Activated T-cell treated with anti-CD3 and anti-CD28 coated beads, Interleukin-2, amount 50 U/mL, for 4 hours (primary cell): ENCODE data around the gene SHTN1. TPM values are rescaled to one million over a fixed set of nuclear protein-coding genes. Genes with fewer than 3 reads are reported as not detected.

Source experiments
- ATAC-seq, 2 donors: fragments of 200-7000 bp; cut with Tn5 transposase; one replicate each; pipeline ENCODE4 v1.10.0; 2021
- DNase-seq: peaks from one replicate; pipeline ENCODE4 v3.0.0-alpha.2; 2020
- H3K27me3 Mint-ChIP-seq: one replicate; pipeline ENCODE4 v1.8.0; 2021; ENCODE audit warnings: low read depth, mixed read lengths
- H3K36me3 Mint-ChIP-seq: one replicate; pipeline ENCODE4 v1.8.0; 2022; ENCODE audit warnings: mixed read lengths; ENCODE audit not compliant: insufficient read depth
- H3K4me1 Mint-ChIP-seq: one replicate; pipeline ENCODE4 v1.8.0; 2021; ENCODE audit warnings: low read depth, mixed read lengths
- H3K4me3 Mint-ChIP-seq: one replicate; pipeline ENCODE4 v1.8.0; 2021; ENCODE audit warnings: mild to moderate bottlenecking, moderate library complexity, mixed read lengths
- H3K9me3 Mint-ChIP-seq: one replicate; pipeline ENCODE4 v1.8.0; 2021; ENCODE audit warnings: mixed read lengths
- total RNA-seq, 3 donors: library from RNA; stranded (reverse); gene quantifications; one replicate each; pipeline ENCODE4 v1.2.1, GENCODE V29; 2021

Gene SHTN1
- total RNA-seq, 3 donors from 2014 or later = 0.13 to 0.35 (median 0.24) TPM

DNA sequence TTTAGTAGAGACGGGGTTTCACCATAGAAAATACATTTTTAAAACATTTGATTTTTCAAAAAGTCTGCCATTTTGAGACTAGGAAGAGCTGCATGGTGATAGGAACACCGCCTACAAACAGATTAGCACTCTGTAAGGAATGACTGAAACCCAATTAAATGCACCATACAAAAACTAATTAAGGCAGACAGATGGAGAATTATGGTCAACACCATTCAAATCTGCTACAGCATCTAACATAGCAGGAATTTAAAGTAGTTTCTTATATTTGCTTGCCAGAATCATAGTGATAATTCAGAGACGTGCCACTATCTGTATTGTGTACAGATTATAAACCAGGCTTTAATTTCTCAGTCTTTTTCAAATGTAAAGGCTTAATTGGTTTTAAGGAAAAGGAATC, 87.5 kb downstream of the SHTN1 start:
- Mint-ChIP-seq H3K9me3 (no peaks in the 10 kb centered on the region), H3K4me3 (no peak overlapping the region), H3K27me3 (no peaks in the 10 kb centered on the region), H3K36me3 (no peaks in the 10 kb centered on the region), H3K4me1 (no peaks in the 10 kb centered on the region)
- ATAC-seq (no peak), DNase-seq (no peak)

DNA sequence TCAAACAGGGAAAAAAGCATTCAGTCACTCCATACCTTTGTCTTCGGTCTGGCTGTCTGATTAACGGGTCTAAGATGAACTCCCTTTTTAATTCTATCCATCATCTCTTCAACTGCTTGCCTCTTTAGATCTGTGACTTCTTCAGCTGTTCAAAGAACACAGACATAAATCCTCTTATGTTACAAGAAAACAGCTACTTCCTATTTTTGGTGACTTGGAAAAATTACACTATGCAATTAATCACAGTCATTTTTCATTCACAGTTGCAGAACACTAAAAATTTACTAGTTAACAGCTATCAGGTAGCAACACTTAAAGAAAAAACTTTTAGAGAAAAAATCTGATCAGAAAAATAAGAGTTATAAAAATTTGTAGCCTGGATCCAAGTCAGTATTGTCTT, 89.6 kb downstream of the SHTN1 start:
- Mint-ChIP-seq H3K36me3 (no peaks in the 10 kb centered on the region), H3K9me3 (no peaks in the 10 kb centered on the region), H3K27me3 (no peaks in the 10 kb centered on the region), H3K4me1 (no peaks in the 10 kb centered on the region), H3K4me3 (no peak overlapping the region)
- DNase-seq = no peak
- no peak for ATAC-seq

GRCh38 chr10:116913695-116914094, 91.3 kb downstream of the SHTN1 start:
- Mint-ChIP-seq H3K9me3 (no peaks in the 10 kb centered on the region), H3K27me3 (no peaks in the 10 kb centered on the region)
- no peak for DNase-seq

DNA sequence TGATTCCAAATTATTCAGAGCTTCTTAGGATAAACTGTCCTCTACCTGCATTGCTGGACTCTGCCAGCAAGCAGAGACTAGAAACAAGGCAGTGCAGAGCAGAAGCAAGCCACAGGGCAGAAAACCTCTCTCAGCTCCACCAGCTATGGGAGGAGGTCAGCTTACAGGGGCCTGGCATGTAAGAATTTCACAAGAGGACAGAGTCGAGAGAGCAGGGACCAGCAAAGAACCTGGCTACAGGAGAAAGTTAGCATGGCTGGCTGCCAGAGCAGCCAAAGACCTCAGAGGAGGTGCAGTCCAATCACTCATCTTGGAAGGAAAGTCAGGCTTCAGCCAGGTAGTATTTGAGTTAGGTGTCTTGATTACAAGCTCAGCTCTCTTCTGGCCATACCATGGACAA, 92.8 kb downstream of the SHTN1 start:
- DNase-seq (no peak), ATAC-seq (no peak)
- Mint-ChIP-seq H3K4me1 (no peaks in the 10 kb centered on the region), H3K27me3 (no peaks in the 10 kb centered on the region), H3K36me3 (no peaks in the 10 kb centered on the region), H3K4me3 (no peak overlapping the region), H3K9me3 (no peaks in the 10 kb centered on the region)

More at GRCh38 chr10:116913695-116914094, 91.3 kb downstream of the SHTN1 start:
- no peak for ATAC-seq
- no peaks in the 10 kb centered on the region for H3K4me1 Mint-ChIP-seq
- H3K4me3 Mint-ChIP-seq = no peak overlapping the region
- H3K36me3 Mint-ChIP-seq = no peaks in the 10 kb centered on the region

GRCh38 chr10:116910910-116911309, 94.1 kb downstream of the SHTN1 start:
- peaks cover 4% of the 10 kb centered on the region for H3K27me3 Mint-ChIP-seq
- no peak for DNase-seq
- ATAC-seq = no peak
- H3K9me3 Mint-ChIP-seq = no peaks in the 10 kb centered on the region
- H3K4me1 Mint-ChIP-seq = no peaks in the 10 kb centered on the region
- H3K36me3 Mint-ChIP-seq = no peaks in the 10 kb centered on the region
- H3K4me3 Mint-ChIP-seq = no peak overlapping the region

DNA sequence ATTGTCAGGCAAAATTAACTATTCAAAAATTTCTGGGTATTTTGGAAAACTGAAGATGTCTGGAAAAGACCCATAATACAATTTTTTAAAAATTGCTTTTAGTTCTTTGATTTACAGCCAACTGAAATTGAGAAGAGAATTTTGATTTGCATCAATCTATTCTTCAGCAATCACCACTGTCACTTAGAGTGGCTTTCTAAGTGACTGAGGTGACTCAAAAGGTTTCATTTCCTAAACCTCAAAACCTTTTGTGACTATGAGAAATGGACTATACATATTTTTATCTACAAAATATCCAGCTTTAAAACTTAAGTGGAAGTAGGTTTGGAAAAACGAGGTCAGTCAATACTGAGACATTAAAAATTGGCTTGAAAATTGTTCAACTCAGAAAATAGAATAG, 95.7 kb downstream of the SHTN1 start:
- no peak overlapping the region for H3K4me3 Mint-ChIP-seq
- H3K36me3 Mint-ChIP-seq = no peaks in the 10 kb centered on the region
- H3K4me1 Mint-ChIP-seq = no peaks in the 10 kb centered on the region
- no peak for DNase-seq
- ATAC-seq = no peak
- H3K9me3 Mint-ChIP-seq = no peaks in the 10 kb centered on the region
- H3K27me3 Mint-ChIP-seq = peaks cover 4% of the 10 kb centered on the region

DNA sequence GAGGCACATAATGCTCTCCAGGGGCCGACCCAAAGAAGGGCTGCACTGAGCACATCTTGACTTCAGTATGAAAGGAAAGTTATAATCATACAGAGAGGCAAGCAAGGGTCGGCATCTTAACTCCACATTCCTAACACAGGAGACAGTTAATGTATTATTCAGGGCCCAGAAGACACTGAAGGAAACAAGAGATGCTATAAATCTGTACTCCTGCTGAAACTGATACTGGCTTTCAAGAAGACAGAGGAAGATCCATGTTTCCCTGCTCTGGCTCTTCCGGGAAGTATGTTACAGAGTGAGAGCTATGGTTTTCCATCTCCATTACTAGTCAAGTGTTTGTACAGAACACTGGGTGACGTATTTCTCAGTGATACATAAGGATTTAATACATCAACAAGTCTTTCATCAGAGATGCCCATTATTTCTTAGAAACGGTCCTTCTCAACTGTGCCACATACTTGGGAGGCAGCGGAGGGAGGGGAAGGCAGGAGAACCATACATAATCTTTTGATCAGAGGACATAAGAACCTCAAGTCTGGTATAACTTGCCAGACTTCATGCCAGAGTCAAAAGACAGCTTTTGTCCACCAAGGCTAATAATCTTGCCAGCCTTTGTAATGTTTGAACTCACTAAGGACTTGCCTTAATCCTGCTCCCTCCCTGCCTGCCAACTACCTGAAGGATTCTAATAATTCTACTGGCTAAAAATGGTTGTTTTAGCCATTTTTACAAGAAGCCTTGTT, 97.6 kb downstream of the SHTN1 start:
- Mint-ChIP-seq H3K4me3 (no peak overlapping the region), H3K4me1 (no peaks in the 10 kb centered on the region), H3K27me3 (peaks cover 4% of the 10 kb centered on the region), H3K9me3 (no peaks in the 10 kb centered on the region), H3K36me3 (no peaks in the 10 kb centered on the region)
- no peak for DNase-seq
- ATAC-seq = no peak

DNA sequence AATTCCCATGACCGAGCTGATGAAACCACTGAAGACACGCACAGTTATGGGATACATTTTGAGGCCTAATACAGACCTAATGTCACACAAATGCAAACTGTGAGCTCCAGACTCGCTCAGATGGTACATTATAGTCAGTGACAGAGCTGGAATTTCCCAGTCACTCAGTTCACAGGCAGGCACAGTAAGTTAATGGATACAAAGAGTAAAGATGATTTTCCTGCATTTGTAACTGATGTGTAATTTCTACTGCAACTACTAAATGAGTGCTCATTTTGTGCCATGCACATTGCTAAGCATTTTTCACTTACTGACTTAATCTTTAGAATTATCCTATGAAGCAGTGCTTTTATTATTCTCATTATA, 99.2 kb downstream of the SHTN1 start:
- DNase-seq = no peak
- no peak for ATAC-seq
- H3K9me3 Mint-ChIP-seq = no peaks in the 10 kb centered on the region
- peaks cover 4% of the 10 kb centered on the region for H3K27me3 Mint-ChIP-seq
- no peaks in the 10 kb centered on the region for H3K36me3 Mint-ChIP-seq
- H3K4me1 Mint-ChIP-seq = no peaks in the 10 kb centered on the region
- no peak overlapping the region for H3K4me3 Mint-ChIP-seq

DNA sequence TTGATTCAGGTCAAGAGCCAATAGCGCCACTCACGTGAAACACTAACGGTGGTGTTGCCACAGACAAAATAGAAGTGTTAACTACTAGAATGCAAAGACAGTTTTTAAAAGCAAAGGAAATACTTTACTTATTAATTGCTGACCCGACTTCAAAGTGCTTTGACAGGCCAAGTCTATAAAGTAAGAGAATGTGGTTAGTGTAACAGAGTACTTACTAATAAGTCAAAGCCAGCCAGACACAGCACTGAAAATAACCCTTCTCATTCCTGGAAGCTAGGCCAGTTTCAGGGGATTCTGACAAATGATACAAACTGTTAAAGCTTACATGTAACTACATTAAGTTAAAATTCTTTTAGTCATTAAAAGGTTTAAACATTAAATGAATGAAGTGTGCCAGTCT, 105.4 kb downstream of the SHTN1 start:
- Mint-ChIP-seq H3K36me3 (no peaks in the 10 kb centered on the region), H3K4me3 (no peak overlapping the region), H3K9me3 (no peaks in the 10 kb centered on the region), H3K27me3 (peaks cover 5% of the 10 kb centered on the region), H3K4me1 (no peaks in the 10 kb centered on the region)
- DNase-seq (no peak), ATAC-seq (no peak)

GRCh38 chr10:116893686-116894037, 111.3 kb downstream of the SHTN1 start:
- no peak for ATAC-seq
- Mint-ChIP-seq H3K36me3 (no peaks in the 10 kb centered on the region), H3K27me3 (peaks cover 24% of the 10 kb centered on the region), H3K9me3 (no peaks in the 10 kb centered on the region), H3K4me1 (no peaks in the 10 kb centered on the region), H3K4me3 (no peak overlapping the region)
- DNase-seq = no peak

GRCh38 chr10:116892907-116893685, 111.9 kb downstream of the SHTN1 start:
- no peaks in the 10 kb centered on the region for H3K4me1 Mint-ChIP-seq
- H3K27me3 Mint-ChIP-seq = peaks cover 27% of the 10 kb centered on the region
- DNase-seq = no peak
- no peak for ATAC-seq
- no peaks in the 10 kb centered on the region for H3K36me3 Mint-ChIP-seq
- H3K9me3 Mint-ChIP-seq = no peaks in the 10 kb centered on the region
- H3K4me3 Mint-ChIP-seq = no peak overlapping the region

DNA sequence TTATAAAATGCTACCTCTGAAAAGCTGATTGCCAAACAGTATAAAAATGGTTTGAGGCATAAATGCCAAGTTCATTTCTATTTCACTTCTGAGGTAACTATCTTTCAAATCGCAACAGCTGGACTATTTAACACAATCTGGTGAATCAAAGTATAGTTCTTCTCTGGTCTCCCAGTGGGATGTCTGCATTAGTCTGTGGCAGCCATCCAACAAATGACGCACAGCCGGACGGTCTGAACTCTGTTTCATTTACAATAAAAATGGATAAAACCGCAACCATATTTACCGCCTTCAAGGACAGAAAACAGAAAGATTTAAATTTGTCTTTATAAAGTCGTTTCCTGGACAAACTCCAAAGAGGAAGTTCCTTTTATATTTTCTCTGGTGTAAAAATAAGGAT, 113.8 kb downstream of the SHTN1 start:
- ATAC-seq (no peak), DNase-seq (no peak)
- Mint-ChIP-seq H3K27me3 (peaks cover 24% of the 10 kb centered on the region), H3K9me3 (no peaks in the 10 kb centered on the region), H3K4me3 (no peak overlapping the region), H3K36me3 (no peaks in the 10 kb centered on the region), H3K4me1 (no peaks in the 10 kb centered on the region)

GRCh38 chr10:116889066-116889465, 115.9 kb downstream of the SHTN1 start:
- ATAC-seq (no peak), DNase-seq (no peak)
- Mint-ChIP-seq H3K9me3 (no peaks in the 10 kb centered on the region), H3K27me3 (peaks cover 27% of the 10 kb centered on the region), H3K4me1 (no peaks in the 10 kb centered on the region), H3K4me3 (no peak overlapping the region), H3K36me3 (no peaks in the 10 kb centered on the region)

- DNase-seq = no peak
- H3K36me3 Mint-ChIP-seq = no peaks in the 10 kb centered on the region
These were observed 116.5 kb downstream of the SHTN1 start for GRCh38 chr10:116888380-116889055.

DNA sequence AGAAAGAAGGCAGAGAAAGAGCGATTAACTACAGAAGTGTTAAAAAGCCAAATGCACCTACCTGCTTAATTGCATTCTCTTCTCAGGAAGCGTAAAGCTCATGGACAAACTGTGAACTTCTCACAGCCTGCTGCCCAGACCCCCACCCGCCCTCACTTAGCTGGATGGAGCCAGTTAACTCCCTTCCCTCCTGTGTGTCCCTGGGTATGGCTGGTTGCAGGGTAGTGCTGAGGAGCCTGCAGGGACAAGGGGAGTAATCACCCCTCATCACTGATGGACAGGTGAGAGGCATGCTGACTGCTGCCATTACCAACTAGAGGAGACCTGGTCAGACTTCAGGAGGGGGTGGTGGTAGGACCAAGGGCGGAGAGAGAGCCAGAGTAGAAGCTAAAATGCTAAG, 118.2 kb downstream of the SHTN1 start:
- Mint-ChIP-seq H3K27me3 (peaks cover 22% of the 10 kb centered on the region), H3K9me3 (no peaks in the 10 kb centered on the region), H3K36me3 (no peaks in the 10 kb centered on the region), H3K4me1 (no peaks in the 10 kb centered on the region), H3K4me3 (no peak overlapping the region)
- no peak for ATAC-seq
- DNase-seq = no peak

More at GRCh38 chr10:116888380-116889055, 116.5 kb downstream of the SHTN1 start:
- peaks cover 25% of the 10 kb centered on the region for H3K27me3 Mint-ChIP-seq
- ATAC-seq = no peak
- no peaks in the 10 kb centered on the region for H3K9me3 Mint-ChIP-seq
- no peak overlapping the region for H3K4me3 Mint-ChIP-seq
- H3K4me1 Mint-ChIP-seq = no peaks in the 10 kb centered on the region
